ENCODE measurements around the gene PATL1. TPM values are rescaled to one million over a fixed set of nuclear protein-coding genes. Genes with fewer than 3 reads are reported as not detected.

PATL1 gene
- polyA plus RNA-seq, 2 of the 4 experiments (the other 2 are of a cell fraction), result 40.6 to 61.4 TPM

DNA sequence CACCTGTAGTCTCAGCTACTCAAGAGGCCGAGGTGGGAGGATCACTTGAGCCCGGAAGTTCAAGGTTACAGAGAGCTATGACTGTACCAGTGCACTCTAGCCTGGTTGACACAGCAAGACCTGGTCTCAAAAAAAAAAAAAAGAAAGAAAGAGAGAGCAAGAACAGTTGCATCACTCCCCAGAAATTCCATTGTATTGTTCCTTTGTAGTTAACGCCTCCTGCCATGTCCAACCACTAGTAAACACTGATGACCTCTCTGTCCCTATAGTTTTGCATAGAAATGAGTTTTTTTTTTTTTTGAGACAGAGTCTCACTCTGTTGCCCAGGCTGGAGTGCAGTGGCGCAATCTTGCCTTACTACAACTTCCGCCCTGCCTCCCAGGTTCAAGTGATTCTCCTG lies 10.8 kb downstream of the PATL1 start:
- no peak for DNase-seq (ENCODE audit: low read depth in 1 of 2, low spot score in 1 of 2)
- no peaks in the 10 kb centered on the region for H3K9me3 ChIP-seq
- no peak overlapping the region for H3K4me2 ChIP-seq
- H3K27ac ChIP-seq, result no peak overlapping the region
- CTCF ChIA-PET, result interaction anchor here (1.1 kb wide), 1 partner anchor 146 kb away, joined by 4 read pairs; no protein-coding TSS in a partner anchor
- no peaks in the 10 kb centered on the region for H3K4me1 ChIP-seq
- POLR2A ChIA-PET, result no interaction called here
- WGBS (ENCODE audit: missing lambda C conversion rate), result 88% methylated on average over 5 of the region's 5 CpGs
- FAIRE-seq, result no peak
- TF ChIP-seq EP300 (IDR thresholded peaks at IDR 0.05), result no peak
- TF ChIP-seq, protein P1, sequence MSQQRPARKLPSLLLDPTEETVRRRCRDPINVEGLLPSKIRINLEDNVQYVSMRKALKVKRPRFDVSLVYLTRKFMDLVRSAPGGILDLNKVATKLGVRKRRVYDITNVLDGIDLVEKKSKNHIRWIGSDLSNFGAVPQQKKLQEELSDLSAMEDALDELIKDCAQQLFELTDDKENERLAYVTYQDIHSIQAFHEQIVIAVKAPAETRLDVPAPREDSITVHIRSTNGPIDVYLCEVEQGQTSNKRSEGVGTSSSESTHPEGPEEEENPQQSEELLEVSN (IDR thresholded peaks at IDR 0.05; ENCODE audit: borderline replicate concordance, low read depth), result no peak
- TF ChIP-seq FOSB (CRISPR knock-in tag; IDR thresholded peaks at IDR 0.05), result no peak
- no peak for TF ChIP-seq CBX2 (IDR thresholded peaks at IDR 0.05; ENCODE audit: borderline replicate concordance, low read depth)
- TF ChIP-seq, protein P2, sequence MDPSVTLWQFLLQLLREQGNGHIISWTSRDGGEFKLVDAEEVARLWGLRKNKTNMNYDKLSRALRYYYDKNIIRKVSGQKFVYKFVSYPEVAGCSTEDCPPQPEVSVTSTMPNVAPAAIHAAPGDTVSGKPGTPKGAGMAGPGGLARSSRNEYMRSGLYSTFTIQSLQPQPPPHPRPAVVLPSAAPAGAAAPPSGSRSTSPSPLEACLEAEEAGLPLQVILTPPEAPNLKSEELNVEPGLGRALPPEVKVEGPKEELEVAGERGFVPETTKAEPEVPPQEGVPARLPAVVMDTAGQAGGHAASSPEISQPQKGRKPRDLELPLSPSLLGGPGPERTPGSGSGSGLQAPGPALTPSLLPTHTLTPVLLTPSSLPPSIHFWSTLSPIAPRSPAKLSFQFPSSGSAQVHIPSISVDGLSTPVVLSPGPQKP (IDR thresholded peaks at IDR 0.05; ENCODE audit: low read depth, low read length), result no peak
- no peak for TF ChIP-seq FOSL2 (IDR thresholded peaks at IDR 0.05)
- no peak for TF ChIP-seq FOSL2 (CRISPR knock-in tag; IDR thresholded peaks at IDR 0.05)
- TF ChIP-seq, protein P3, sequence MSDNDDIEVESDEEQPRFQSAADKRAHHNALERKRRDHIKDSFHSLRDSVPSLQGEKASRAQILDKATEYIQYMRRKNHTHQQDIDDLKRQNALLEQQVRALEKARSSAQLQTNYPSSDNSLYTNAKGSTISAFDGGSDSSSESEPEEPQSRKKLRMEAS (IDR thresholded peaks at IDR 0.05), result no peak
- no peak for TF ChIP-seq ZNF302 (CRISPR knock-in tag; IDR thresholded peaks at IDR 0.05)
- no peak for TF ChIP-seq MAZ (IDR thresholded peaks at IDR 0.05; ENCODE audit: borderline replicate concordance, low read depth, low read length)
- no peak for TF ChIP-seq KDM5A (IDR thresholded peaks at IDR 0.05)
- no peak for TF ChIP-seq BHLHE40 (IDR thresholded peaks at IDR 0.05; ENCODE audit: low read depth, low read length)
- TF ChIP-seq EHF (CRISPR knock-in tag; IDR thresholded peaks at IDR 0.05), result no peak
- TF ChIP-seq, protein P4, sequence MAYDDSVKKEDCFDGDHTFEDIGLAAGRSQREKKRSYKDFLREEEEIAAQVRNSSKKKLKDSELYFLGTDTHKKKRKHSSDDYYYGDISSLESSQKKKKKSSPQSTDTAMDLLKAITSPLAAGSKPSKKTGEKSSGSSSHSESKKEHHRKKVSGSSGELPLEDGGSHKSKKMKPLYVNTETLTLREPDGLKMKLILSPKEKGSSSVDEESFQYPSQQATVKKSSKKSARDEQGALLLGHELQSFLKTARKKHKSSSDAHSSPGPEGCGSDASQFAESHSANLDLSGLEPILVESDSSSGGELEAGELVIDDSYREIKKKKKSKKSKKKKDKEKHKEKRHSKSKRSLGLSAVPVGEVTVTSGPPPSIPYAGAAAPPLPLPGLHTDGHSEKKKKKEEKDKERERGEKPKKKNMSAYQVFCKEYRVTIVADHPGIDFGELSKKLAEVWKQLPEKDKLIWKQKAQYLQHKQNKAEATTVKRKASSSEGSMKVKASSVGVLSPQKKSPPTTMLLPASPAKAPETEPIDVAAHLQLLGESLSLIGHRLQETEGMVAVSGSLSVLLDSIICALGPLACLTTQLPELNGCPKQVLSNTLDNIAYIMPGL (CRISPR knock-in tag; IDR thresholded peaks at IDR 0.05; ENCODE audit: borderline replicate concordance), result no peak
- no peak for ATAC-seq
- H3K4me3 ChIP-seq, result no peak overlapping the region

DNA sequence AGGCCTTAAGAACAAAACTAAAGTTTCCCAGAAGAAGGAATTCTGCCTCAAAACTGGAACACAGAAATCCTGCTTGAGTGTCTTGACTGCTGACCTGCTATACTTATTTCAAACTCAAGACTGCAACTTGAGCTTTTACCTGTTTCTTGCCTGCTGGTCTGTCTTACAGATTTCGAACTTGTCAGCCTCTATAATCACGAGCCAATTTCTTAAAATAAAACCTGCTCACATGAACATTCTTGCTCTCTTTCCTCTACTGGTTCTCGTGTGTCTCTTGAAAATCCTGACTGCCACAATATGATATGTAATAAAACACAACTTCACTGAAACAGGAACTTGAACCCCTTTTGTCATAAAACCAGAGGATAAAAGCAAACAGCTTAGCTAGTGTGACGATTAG lies 13.9 kb downstream of the PATL1 start:
- POLR2A ChIA-PET, result no interaction called here
- no peak for TF ChIP-seq TFCP2L1 (CRISPR knock-in tag; IDR thresholded peaks at IDR 0.05)
- TF ChIP-seq, protein P5, sequence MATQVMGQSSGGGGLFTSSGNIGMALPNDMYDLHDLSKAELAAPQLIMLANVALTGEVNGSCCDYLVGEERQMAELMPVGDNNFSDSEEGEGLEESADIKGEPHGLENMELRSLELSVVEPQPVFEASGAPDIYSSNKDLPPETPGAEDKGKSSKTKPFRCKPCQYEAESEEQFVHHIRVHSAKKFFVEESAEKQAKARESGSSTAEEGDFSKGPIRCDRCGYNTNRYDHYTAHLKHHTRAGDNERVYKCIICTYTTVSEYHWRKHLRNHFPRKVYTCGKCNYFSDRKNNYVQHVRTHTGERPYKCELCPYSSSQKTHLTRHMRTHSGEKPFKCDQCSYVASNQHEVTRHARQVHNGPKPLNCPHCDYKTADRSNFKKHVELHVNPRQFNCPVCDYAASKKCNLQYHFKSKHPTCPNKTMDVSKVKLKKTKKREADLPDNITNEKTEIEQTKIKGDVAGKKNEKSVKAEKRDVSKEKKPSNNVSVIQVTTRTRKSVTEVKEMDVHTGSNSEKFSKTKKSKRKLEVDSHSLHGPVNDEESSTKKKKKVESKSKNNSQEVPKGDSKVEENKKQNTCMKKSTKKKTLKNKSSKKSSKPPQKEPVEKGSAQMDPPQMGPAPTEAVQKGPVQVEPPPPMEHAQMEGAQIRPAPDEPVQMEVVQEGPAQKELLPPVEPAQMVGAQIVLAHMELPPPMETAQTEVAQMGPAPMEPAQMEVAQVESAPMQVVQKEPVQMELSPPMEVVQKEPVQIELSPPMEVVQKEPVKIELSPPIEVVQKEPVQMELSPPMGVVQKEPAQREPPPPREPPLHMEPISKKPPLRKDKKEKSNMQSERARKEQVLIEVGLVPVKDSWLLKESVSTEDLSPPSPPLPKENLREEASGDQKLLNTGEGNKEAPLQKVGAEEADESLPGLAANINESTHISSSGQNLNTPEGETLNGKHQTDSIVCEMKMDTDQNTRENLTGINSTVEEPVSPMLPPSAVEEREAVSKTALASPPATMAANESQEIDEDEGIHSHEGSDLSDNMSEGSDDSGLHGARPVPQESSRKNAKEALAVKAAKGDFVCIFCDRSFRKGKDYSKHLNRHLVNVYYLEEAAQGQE (IDR thresholded peaks at IDR 0.05), result no peak
- no peak for TF ChIP-seq HDAC2 (IDR thresholded peaks at IDR 0.05)
- TF ChIP-seq CEBPB (IDR thresholded peaks at IDR 0.05), result no peak
- no peak for TF ChIP-seq SREBF2 (IDR thresholded peaks at IDR 0.05)
- TF ChIP-seq ZFP36 (IDR thresholded peaks at IDR 0.05; ENCODE audit: borderline replicate concordance, partially characterized antibody), result no peak
- no peak for TF ChIP-seq FOSL2 (IDR thresholded peaks at IDR 0.05)
- TF ChIP-seq FOSL2 (CRISPR knock-in tag; IDR thresholded peaks at IDR 0.05), result no peak
- TF ChIP-seq, protein P6, sequence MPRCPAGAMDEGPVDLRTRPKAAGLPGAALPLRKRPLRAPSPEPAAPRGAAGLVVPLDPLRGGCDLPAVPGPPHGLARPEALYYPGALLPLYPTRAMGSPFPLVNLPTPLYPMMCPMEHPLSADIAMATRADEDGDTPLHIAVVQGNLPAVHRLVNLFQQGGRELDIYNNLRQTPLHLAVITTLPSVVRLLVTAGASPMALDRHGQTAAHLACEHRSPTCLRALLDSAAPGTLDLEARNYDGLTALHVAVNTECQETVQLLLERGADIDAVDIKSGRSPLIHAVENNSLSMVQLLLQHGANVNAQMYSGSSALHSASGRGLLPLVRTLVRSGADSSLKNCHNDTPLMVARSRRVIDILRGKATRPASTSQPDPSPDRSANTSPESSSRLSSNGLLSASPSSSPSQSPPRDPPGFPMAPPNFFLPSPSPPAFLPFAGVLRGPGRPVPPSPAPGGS (IDR thresholded peaks at IDR 0.05), result no peak
- no peak for TF ChIP-seq MAZ (IDR thresholded peaks at IDR 0.05; ENCODE audit: borderline replicate concordance, low read depth, low read length)
- TF ChIP-seq NFE2L2 (conservative IDR thresholded peaks at IDR 0.05; ENCODE audit: low read length), result no peak
- TF ChIP-seq SMC3 (IDR thresholded peaks at IDR 0.05), result no peak
- TF ChIP-seq, protein P1 (IDR thresholded peaks at IDR 0.05; ENCODE audit: borderline replicate concordance, low read depth), result no peak
- TF ChIP-seq ZSCAN20 (CRISPR knock-in tag; IDR thresholded peaks at IDR 0.05), result no peak
- TF ChIP-seq ZC3H11A (IDR thresholded peaks at IDR 0.05), result no peak
- TF ChIP-seq, protein P7, sequence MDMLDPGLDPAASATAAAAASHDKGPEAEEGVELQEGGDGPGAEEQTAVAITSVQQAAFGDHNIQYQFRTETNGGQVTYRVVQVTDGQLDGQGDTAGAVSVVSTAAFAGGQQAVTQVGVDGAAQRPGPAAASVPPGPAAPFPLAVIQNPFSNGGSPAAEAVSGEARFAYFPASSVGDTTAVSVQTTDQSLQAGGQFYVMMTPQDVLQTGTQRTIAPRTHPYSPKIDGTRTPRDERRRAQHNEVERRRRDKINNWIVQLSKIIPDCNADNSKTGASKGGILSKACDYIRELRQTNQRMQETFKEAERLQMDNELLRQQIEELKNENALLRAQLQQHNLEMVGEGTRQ (IDR thresholded peaks at IDR 0.05), result no peak
- no peak for TF ChIP-seq EHF (CRISPR knock-in tag; IDR thresholded peaks at IDR 0.05)
- no peak for TF ChIP-seq KDM5A (IDR thresholded peaks at IDR 0.05)
- TF ChIP-seq, protein P3 (IDR thresholded peaks at IDR 0.05), result no peak
- no peak for TF ChIP-seq GATA3 (IDR thresholded peaks at IDR 0.05; ENCODE audit: borderline replicate concordance)

More for the DNA sequence above, 13.9 kb downstream of the PATL1 start:
- H3K27ac ChIP-seq, result no peak overlapping the region
- ATAC-seq (no peak), FAIRE-seq (no peak), DNase-seq (ENCODE audit: low read depth in 1 of 2, low spot score in 1 of 2) (no peak)
- H3K4me2 ChIP-seq, result no peak overlapping the region
- H3K9me3 ChIP-seq, result no peaks in the 10 kb centered on the region
- CTCF ChIA-PET, result interaction anchor here (1.0 to 1.4 kb wide), 3 partner anchors 10 to 53 kb away, joined by 3 to 4 read pairs (median 3); no protein-coding TSS in a partner anchor
- no peak overlapping the region for H3K4me3 ChIP-seq
- H3K4me1 ChIP-seq, result no peaks in the 10 kb centered on the region
- WGBS (ENCODE audit: missing lambda C conversion rate), result 93% methylated on average over 4 of the region's 4 CpGs
